Amniotic epithelial cell (primary cell): ENCODE data around the gene PAQR8.
A peak's percentile ranks its signal among the peaks of the same experiment; 100 is the strongest.

ENCODE experiments used
- DNase-seq: peaks from one replicate; pipeline ENCODE4 v3.0.0-alpha.2; 2010; ENCODE audit warnings: low read depth

The PAQR8 gene

DNA sequence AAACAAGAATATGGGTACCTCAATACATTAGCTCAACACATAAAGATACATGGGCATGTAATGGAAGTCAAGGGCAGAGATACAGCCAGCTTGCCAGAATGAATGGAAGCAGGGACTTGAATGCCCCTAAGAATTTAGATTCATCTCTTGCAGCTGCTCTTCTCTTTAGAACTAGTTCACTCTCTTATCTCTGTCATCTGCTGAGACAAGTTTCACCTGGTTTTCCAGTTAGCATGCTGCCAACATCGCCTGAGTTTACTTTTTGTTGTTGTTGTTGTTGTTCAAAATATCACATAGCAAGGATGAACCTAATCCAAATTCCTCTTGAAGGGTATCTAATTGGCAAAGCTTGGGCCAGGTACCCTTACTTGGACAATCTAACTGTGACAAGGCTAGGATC lies 14.1 kb upstream of the PAQR8 start:
- no peak for DNase-seq

GRCh38 chr6:52351879-52352238 lies 10.1 kb upstream of the PAQR8 start:
- DNase-seq = no peak

DNA sequence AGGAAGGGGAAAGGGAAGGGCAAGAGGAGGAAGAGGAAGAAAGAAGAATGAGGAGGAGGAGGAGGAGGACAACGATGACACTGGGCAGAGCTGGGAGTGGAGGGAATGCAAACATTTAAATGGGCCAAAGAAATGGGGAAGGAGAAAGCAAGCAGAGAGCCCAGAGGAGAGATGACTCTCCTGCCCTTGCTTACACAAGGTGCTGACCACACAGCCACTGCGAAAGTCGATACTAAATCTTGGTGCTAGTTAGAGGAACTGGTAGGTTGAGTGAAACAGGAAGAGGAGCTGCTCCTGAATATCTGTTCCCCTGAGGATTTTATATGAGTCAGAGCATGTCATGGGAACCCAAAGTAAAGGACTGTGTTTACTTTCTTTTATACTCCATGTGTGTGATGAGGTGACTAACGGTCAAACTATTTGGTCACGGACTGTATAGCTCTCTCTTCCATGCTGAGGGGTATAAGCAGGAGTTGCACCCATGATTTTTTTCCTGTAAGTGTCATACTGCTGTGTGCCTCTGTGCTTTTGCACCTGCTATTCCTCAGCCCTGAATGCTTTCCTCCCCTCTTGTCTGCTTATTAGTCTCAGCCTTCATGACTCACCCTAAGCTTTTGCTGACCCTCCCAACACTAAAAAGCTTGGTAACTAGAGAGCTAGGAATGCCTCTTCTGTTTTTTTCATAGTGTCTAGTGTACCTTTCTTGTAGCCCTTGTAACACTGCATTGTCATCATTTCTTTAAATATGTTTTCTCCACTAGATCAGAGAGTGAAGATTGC lies 9.5 kb upstream of the PAQR8 start:
- peak; percentile 89 for DNase-seq

- no peak for DNase-seq
These were observed 5.9 kb upstream of the PAQR8 start for GRCh38 chr6:52356017-52356416.

- no peak for DNase-seq
These were observed 2.5 kb upstream of the PAQR8 start for GRCh38 chr6:52359403-52359802.

GRCh38 chr6:52360028-52360427 lies 1.9 kb upstream of the PAQR8 start:
- no peak for DNase-seq

- no peak for DNase-seq
These were observed 1.1 kb upstream of the PAQR8 start for GRCh38 chr6:52360601-52361413.

DNA sequence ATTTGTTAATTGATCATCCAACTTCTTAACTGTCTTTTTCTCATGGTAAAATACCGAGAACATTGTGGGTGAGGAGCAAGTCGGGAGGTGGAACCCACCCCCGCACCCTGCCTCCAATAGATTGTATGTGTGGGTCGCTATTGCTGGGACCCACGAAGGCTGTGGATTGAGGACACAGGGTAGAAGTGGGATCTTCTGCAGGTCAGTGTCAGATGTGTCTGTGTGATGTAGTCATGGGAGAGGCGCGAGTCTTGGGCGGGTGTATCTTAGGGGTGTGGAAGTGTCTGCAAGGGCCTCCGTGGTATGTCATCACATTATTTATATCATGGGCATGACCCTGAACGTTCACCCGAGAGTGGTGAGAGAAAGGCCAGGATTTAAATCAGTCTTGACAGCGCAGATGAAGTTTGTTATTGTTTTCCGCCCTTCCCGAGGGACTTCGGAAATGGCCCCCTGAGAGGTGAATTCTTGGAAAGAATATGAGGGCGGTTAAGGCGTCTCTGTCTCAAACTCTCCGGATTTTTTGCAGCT lies 472 bp upstream of the PAQR8 start:
- DNase-seq = peak; percentile 66

DNA sequence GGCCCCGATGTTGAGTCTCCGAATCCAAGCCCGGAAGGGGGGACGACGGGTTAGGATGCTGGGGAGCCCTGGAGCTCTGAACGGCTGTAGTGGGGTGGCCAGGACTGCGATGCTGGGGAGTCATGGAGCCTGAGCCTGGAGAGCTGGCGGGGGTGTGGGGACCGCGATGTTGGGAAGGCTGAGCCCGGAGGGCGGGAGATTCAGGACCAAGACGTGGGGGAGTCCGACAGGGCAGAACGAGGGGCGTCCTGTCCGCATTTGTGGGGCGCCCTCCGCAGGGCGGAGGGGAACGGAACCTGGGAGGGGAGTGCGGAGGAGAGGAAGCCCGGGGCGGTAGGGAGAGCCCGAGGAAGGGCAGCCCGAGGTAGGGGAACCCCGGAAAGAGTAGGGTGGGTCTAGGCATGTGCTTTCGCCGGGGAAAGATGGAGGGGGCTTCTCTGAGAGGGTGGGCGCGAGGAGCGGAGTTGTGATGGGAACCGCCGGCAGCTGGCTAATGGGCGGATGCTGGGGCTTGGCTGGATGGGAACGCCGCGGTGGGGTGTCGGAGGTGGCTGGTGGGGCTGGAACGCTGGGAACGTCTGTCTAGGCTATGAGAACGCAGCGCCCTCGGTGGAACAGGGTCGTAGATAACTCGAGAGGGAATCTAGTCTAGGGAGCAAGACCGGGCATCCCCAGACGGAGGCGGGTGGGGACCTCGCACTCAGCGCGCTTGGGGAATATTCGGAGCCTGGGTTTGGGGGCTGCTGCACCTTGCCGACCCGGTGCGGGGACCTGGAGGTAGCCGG lies 684 bp downstream of the PAQR8 start:
- no peak for DNase-seq

DNA sequence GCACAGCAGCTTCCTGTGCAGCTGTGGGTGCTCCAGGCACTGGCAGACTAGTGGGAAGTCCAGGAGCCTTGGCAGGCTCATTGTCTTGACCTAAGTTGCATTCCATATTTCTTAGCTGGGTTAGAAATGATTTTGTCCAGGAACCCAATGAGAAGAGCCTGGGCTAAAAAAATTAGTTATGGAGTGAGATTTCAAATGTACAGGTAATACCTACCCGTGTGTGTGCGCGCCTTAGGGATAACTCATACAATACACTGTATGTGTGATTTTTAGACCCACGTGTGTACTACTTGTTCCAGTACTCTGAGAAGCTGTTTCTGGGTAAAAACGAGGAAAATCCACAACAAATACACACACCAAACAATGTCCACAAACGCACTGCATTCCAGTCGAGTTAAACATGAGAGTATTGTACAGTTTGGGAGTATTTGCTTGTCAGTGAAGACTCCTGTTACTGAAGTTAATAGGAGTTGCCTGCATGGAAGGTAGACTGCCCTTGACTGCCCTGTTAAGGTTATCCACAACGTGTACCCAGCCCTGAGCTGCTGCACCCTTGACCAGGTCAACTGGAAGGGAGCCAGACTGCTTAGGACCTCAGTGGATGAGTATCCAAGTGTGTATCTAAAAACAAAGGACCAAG lies 1.4 kb downstream of the PAQR8 start:
- DNase-seq = no peak

GRCh38 chr6:52364480-52365166 lies 2.7 kb downstream of the PAQR8 start:
- DNase-seq = no peak

- no peak for DNase-seq
These were observed 3.4 kb downstream of the PAQR8 start for GRCh38 chr6:52365317-52365716.

DNA sequence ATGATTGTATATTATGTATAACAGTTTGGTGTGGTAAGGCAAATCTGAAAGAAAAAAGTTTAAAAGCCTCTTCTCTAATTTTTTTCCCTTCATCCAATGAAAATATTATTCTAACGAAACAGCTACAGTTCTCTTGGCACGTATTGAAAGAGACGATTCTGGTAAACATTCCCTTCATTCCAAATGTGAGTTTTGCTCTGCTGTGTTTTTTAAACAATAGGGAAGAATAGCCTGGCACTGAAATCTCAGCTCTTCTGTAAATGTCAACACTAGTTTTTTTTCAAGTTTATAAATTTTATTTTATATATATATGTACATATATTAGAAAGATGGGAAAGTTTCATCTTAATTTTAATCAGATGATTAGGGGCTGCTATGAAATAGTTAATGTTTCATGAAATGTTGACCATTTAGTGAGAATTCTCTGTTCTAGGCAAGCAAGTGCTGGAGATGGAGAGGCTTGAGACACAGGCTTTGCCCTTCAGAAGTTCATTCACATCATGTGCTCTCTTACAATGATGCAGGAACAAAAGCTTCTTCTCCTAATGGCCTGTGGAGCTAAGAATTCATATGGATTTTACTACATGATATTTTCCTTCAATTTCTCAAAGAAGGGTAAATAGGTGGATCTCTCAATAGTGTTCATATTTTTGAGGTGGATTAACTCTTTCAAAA lies 4.1 kb downstream of the PAQR8 start:
- no peak for DNase-seq

- no peak for DNase-seq
These were observed 6.1 kb downstream of the PAQR8 start for GRCh38 chr6:52368002-52368401.

DNA sequence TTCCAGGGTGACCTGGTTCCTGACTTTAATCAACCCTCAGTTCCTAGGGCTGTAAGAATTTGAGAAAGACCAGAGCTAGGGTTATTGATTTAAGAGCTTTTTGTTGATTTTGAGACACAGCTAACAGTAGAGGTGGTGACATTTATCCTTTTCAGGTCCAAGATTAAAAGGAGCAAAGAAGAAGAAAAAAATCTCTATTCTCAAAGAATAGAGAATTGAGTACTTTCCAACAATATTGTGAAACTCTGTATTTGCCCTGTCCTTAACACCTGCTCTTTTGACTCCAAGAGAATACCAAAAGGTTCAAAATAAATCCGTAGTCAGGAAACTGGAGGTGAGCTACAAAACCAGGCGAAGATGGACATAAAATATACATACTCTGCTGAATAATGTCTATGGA lies 7.3 kb downstream of the PAQR8 start:
- DNase-seq = no peak

DNA sequence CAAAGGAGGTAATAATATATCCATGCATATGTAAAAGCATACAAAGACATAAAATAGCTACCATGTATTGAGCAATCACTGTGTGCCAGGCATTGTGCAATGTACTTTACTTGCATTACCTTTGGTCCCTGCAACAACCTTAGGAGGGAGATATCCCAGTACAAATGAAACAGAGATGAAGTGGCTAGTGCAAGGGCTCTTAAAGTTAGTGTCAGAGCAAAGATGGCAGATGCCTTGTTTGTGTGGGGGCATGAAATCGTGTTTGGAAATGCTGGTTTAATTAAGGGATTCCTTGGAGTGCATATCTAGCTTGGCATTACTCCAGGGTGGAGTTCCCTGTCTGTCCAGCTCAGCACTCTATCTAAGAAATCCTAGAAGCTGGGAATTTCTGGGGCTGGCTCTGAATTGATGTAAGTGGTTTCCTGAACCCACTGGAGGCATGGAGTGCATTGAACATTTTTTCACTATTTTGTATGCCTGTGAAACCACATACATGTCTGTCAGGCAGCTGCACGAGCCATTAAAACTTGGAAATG lies 9.8 kb downstream of the PAQR8 start:
- peak; percentile 58 for DNase-seq

DNA sequence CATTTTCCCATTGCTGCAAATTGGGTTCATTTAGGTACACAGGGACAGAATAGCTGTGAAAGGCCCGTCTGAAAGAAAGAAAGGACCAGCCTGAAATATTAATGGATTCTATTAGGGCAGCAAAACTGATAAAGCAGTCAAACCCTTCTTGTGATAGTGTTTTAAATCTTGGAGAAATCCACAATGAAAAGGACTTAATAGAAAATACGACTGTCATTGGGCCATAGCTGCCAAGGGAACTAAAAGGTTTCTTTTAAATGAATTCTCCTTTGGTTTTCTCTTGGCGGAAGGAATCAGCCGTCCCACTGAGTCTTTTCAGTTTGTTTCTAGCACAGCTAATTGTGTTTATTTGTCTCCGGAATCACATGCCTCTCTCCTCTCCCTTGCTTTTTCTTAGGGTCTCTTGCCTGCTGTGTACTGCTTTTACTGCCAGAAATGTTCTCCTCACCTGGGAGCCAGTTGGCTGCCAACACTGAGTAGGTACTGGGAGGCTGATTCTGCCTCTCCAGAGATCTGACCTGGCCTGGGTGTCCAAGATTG lies 11.3 kb downstream of the PAQR8 start:
- no peak for DNase-seq

DNA sequence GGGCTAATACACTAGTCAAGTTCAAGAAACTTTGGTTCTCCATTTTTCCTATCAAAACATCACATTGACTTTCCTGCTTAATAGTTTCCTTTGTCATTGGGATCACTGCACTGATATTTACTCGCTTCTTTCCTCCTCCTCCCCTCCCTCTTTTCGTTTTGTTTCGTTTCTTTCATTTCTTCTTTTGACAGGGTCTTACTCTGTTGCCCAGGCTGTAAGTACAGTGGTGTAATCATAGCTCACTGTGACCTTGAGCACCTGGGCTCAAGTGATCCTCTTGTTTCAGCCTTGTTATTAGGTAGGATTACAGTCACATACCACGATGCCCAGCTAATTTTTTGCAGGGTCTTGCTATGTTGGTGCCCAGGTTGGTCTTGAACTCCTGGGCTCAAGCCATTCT lies 12.3 kb downstream of the PAQR8 start:
- no peak for DNase-seq

DNA sequence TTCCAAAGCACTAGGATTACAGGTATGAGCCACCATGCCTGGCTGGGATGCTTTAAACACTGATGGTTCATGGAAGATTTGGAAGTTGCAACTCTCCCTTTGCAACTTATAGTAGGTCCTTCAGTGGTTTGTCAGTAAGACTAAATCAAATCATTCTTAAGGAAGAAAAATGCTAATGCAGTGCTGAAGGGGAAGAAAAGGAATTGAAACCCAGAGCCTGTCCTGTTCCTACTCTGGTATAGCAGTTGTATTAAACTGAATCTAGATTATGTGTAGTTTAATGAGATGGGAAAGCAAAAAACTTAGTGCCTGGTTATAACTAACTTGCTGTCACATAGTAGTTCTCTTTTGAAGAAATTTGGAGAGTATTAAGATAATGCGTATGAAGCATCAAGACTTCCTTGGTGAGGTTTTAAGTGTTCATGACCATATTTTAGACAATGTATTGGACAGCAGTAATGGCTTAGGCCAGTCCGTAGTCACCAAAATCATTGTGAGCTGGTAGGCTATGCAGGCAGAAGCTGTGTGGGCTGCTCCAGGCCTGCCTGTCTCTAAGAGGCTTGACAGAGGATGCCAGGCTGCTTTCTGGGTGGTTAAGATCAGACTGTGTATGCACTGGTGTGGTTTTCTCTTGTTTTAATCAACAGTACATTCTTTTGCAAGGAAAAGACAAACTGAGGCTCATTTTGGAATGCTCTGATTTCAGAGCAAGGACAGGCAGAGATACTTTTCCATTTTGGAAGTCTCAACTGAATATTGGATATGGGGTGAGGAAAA lies 14.0 kb downstream of the PAQR8 start:
- peak; percentile 10 for DNase-seq
